Left ventricle myocardium inferior (tissue), 1 donor: ENCODE measurements around the gene HOXB6. TPM values are rescaled to one million over a fixed set of nuclear protein-coding genes. Genes with fewer than 3 reads are reported as not detected.

ENCODE experiments used
- DNase-seq: peaks from one replicate; pipeline ENCODE4 v3.0.0-alpha.2; 2020
- H3K27ac ChIP-seq: fragments of 200-600 bp; replicated peaks from 2 replicates; pipeline ENCODE4 v1.8.0; 2021
- H3K27me3 ChIP-seq: fragments of 200-600 bp; 2 replicates; pipeline ENCODE4 v1.8.0; 2021; ENCODE audit warnings: low read depth
- H3K36me3 ChIP-seq: fragments of 200-600 bp; 2 replicates; pipeline ENCODE4 v1.8.0; 2021
- H3K4me1 ChIP-seq: fragments of 200-600 bp; 2 replicates; pipeline ENCODE4 v1.8.0; 2021
- H3K4me3 ChIP-seq: fragments of 200-600 bp; 2 replicates; pipeline ENCODE4 v1.8.0; 2021; ENCODE audit warnings: mild to moderate bottlenecking, moderate library complexity
- H3K9me3 ChIP-seq: fragments of 200-600 bp; replicated peaks from 2 replicates; pipeline ENCODE4 v1.8.0; 2021
- intact Hi-C: fragments of 100-400 bp; cut with micrococcal nuclease; formaldehyde crosslinking; loops from one replicate; pipeline ENCODE4 v1.11.0; 2022
- total RNA-seq: library from RNA; stranded (reverse); fragmentation: NEBNext Ultra II Directional; extraction: Animal tissue kit (Norgen Biotek cat#: 25700); gene quantifications from one replicate; pipeline ENCODE4 v1.2.1, GENCODE V29; 2021
- TF ChIP-seq, protein P1 (sequence below): fragments of 200-600 bp; IDR thresholded peaks from 2 replicates; pipeline ENCODE4 v1.8.0; 2021; ENCODE audit warnings: antibody characterized with exemption, mild to moderate bottlenecking, borderline replicate concordance
- donor health status: DM: no; HTN: yes; CAD: no; lungs with severe emphysema.

HOXB6 gene
- total RNA-seq, 1 donor from 2014 or later: 0.66 TPM

DNA sequence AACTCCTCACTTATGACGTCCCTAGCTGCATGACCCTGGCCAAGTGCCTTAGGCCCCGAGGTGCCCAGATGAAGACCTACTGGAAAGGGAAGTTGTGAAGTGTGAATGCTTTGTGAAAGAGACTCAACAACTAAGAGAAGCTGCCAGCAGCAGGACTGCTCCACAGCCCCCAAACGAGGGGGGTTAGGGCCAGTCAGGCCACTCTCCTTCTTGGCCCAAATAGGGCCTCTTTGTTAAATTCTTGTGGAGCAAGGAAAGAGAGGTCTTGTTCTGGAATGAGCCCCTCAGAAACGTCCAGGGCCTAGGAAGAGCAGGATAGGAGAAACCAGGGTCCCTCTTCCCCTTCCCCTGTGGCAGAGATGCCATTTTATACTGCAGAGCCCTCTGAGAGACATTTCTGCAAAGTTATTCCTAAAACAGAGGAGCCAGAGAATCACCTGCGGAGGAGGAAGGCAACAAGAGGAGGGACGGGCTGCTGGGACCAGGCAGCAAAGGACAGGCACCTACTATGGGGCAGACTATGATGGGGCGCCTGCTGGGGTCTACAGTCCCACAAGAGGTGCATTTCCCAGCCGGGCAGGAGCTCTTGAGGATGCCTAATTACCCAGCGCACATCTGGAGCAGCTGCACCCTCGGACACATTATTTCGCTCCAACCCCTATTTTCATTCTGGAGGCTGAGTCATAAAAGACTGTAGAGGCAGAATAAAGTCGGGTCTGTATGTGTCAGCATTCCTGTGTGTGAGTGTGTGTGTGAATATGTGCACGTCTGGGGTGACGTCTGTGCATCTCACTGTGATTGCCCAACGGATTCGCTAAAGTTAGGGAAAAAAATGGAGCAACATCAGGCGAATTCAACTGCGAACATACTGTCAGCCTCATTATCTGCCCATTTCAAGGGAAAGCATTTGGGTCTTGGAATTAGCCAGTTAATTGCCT lies 32.8 kb upstream of the HOXB6 start:
- TF ChIP-seq, protein P1, sequence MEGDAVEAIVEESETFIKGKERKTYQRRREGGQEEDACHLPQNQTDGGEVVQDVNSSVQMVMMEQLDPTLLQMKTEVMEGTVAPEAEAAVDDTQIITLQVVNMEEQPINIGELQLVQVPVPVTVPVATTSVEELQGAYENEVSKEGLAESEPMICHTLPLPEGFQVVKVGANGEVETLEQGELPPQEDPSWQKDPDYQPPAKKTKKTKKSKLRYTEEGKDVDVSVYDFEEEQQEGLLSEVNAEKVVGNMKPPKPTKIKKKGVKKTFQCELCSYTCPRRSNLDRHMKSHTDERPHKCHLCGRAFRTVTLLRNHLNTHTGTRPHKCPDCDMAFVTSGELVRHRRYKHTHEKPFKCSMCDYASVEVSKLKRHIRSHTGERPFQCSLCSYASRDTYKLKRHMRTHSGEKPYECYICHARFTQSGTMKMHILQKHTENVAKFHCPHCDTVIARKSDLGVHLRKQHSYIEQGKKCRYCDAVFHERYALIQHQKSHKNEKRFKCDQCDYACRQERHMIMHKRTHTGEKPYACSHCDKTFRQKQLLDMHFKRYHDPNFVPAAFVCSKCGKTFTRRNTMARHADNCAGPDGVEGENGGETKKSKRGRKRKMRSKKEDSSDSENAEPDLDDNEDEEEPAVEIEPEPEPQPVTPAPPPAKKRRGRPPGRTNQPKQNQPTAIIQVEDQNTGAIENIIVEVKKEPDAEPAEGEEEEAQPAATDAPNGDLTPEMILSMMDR: no peak
- no peak for DNase-seq
- Histone ChIP-seq H3K4me1 (peaks cover 15% of the 10 kb centered on the region), H3K27ac (no peak overlapping the region), H3K27me3 (peaks cover 100% of the 10 kb centered on the region), H3K4me3 (no peak overlapping the region), H3K9me3 (no peaks in the 10 kb centered on the region), H3K36me3 (no peaks in the 10 kb centered on the region)
- intact Hi-C loops: no loop called here

DNA sequence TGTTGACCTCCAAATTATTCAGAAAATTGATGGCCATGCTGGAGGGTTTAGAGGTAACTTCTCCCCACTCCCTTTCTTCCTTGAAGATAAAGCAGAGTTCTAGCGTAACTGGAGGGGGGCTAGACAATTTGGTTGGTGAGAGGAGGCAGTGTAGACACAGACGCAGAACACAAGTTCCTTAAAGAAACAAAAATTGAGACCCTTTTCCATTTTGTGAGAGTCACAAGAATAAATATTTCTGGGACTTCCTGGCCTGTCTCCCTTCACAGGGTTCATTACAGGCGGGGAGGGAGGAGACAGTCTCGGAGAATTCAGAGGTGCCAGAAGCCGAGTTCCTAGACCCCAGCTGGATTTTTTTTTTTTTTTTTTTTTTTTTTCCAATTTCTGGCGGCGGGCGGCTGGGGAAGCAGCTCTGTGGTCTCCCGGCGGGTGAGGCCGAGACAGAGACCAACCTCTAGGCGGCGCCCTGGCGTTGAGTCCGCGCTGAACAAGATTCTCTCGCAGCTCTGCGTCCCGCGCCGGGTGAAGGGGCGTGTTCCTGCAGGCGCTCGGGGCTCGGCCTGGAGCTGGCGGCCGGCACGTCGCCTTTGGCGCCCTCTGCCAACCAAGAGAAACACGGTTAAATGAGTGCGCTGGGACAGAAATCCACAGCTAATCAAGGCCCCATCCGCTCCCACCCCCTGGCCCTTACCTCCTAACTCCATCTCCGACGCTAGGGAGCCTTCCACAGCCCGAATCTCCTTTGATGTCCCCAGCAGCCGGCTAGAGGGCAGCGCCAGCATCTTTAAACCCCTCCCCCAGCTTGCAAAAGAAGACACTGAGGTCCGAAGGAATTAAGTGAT lies 31.6 kb upstream of the HOXB6 start:
- DNase-seq: peak; percentile 47

DNA sequence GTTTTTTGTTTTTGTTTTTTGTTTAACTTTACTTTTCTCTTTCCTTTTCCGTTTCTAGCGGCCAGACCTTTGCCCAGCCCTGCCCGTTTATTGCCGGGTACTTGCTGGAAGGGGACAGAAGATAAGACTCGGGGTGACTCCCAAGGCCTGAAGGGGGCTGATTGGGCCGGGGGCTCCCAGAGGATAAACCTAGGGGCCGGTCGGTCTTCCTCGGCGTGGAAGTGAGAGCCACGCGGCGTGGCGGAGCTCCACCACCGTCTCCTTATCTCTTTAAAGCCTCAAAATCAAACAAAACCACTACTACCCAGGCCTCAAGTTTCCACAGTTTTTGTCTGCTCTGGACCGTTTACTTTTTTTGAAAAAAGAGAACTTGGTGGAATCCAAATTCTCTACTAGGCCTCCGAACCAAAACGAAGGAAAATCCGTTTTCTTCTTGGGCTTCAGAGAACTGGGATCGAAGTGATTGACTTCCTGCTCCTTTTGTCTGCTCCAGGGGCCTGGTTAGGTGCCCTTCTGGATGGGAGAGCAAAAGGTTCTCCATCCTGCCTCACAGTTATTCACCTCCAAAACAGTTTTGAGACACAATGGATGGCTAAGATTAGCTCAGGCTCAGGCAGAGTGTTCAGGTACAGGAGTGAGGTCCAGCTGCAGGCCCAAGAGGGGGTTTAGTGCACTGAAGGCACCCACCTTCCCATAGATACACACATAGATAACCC lies 29.9 kb upstream of the HOXB6 start:
- Histone ChIP-seq H3K27ac (no peak overlapping the region), H3K4me3 (no peak overlapping the region), H3K4me1 (peaks cover 15% of the 10 kb centered on the region), H3K36me3 (no peaks in the 10 kb centered on the region), H3K9me3 (no peaks in the 10 kb centered on the region), H3K27me3 (peaks cover 100% of the 10 kb centered on the region)
- no peak for DNase-seq
- intact Hi-C loops: no loop called here
- TF ChIP-seq, protein P1: no peak

More for the DNA sequence above, 31.6 kb upstream of the HOXB6 start:
- H3K27ac ChIP-seq: no peak overlapping the region
- H3K36me3 ChIP-seq: no peaks in the 10 kb centered on the region
- peaks cover 15% of the 10 kb centered on the region for H3K4me1 ChIP-seq
- no peak overlapping the region for H3K4me3 ChIP-seq
- H3K9me3 ChIP-seq: no peaks in the 10 kb centered on the region
- peaks cover 100% of the 10 kb centered on the region for H3K27me3 ChIP-seq
- TF ChIP-seq, protein P1: peak; percentile 53
- intact Hi-C loops: no loop called here

DNA sequence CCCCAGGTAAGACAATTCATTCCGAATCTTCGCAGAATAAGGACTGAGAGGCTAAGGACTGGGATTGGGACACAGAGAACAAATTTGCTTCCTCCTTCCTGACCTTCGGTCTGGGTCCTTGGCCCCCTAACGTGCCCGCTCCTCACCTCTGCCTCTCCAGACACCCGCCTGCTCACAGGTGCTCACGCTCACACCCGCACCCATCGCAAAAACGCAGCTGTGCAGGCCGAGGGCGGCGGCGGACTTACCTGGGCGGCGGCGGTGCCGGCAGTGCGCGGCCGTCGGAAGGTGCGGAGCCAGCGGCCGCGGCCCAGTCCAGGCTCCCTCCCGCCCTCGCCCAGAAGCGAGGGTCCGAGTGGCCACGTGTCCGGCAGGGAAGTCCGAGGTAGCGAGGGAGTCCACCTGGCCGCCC lies 28.5 kb upstream of the HOXB6 start:
- no peaks in the 10 kb centered on the region for H3K36me3 ChIP-seq
- H3K27ac ChIP-seq: no peak overlapping the region
- H3K4me3 ChIP-seq: no peak overlapping the region
- intact Hi-C loops: no loop called here
- DNase-seq: no peak
- H3K27me3 ChIP-seq: peaks cover 100% of the 10 kb centered on the region
- TF ChIP-seq, protein P1: no peak
- H3K9me3 ChIP-seq: no peaks in the 10 kb centered on the region
- peaks cover 15% of the 10 kb centered on the region for H3K4me1 ChIP-seq
